Measurements from ENCODE around the gene FOXD2. TPM values are rescaled to one million over a fixed set of nuclear protein-coding genes. Genes with fewer than 3 reads are reported as not detected.

FOXD2 gene
- total RNA-seq, 4 donors from 2014 or later = 0.34 to 0.39 (median 0.38) TPM; not detected in 1

- Histone ChIP-seq H3K27me3 (peaks cover 3% of the 10 kb centered on the region), H3K36me3 (no peaks in the 10 kb centered on the region), H3K4me3 (no peak overlapping the region), H3K9me3 (no peaks in the 10 kb centered on the region), H3K27ac (no peak overlapping the region), H3K4me1 (peaks cover 8% of the 10 kb centered on the region)
- 30% methylated on average over 9 of the region's 9 CpGs for WGBS
- peak in 1 of 2 donors; percentile 83 for DNase-seq (ENCODE audit: low spot score in 2 of 2)
- TF ChIP-seq POLR2A (IDR thresholded peaks at IDR 0.05) = no peak
- no peak for TF ChIP-seq EP300 (IDR thresholded peaks at IDR 0.05)
- TF ChIP-seq POLR2AphosphoS5 (IDR thresholded peaks at IDR 0.05) = no peak
- no peak for TF ChIP-seq CTCF (IDR thresholded peaks at IDR 0.05)
Measured at GRCh38 chr1:47478090-47478489, 40.2 kb downstream of the FOXD2 start.

GRCh38 chr1:47479664-47480063 is 41.8 kb downstream of the FOXD2 start:
- Histone ChIP-seq H3K36me3 (no peaks in the 10 kb centered on the region), H3K27me3 (peaks cover 3% of the 10 kb centered on the region), H3K4me3 (no peak overlapping the region), H3K4me1 (peaks cover 8% of the 10 kb centered on the region), H3K27ac (no peak overlapping the region), H3K9me3 (no peaks in the 10 kb centered on the region)
- 81% methylated on average over 6 of the region's 6 CpGs for WGBS
- no peak for DNase-seq (ENCODE audit: low spot score in 2 of 2)
- TF ChIP-seq CTCF (IDR thresholded peaks at IDR 0.05) (no peak), POLR2AphosphoS5 (IDR thresholded peaks at IDR 0.05) (no peak), POLR2A (IDR thresholded peaks at IDR 0.05) (no peak), EP300 (IDR thresholded peaks at IDR 0.05) (no peak)

GRCh38 chr1:47481936-47482335 is 44.1 kb downstream of the FOXD2 start:
- Histone ChIP-seq H3K9me3 (no peaks in the 10 kb centered on the region), H3K27me3 (peaks cover 3% of the 10 kb centered on the region), H3K36me3 (no peaks in the 10 kb centered on the region), H3K27ac (no peak overlapping the region), H3K4me1 (peaks cover 8% of the 10 kb centered on the region), H3K4me3 (no peak overlapping the region)
- DNase-seq (ENCODE audit: low spot score in 2 of 2) = no peak
- 86% methylated on average over 3 of the region's 3 CpGs for WGBS
- TF ChIP-seq CTCF (IDR thresholded peaks at IDR 0.05) (no peak), POLR2A (IDR thresholded peaks at IDR 0.05) (no peak), EP300 (IDR thresholded peaks at IDR 0.05) (no peak)

- Histone ChIP-seq H3K4me1 (peaks cover 8% of the 10 kb centered on the region), H3K36me3 (no peaks in the 10 kb centered on the region), H3K9me3 (no peaks in the 10 kb centered on the region), H3K27me3 (peaks cover 8% of the 10 kb centered on the region), H3K27ac (no peak overlapping the region), H3K4me3 (no peak overlapping the region)
- 69% methylated on average over 1 of the region's 1 CpG for WGBS
- DNase-seq (ENCODE audit: low spot score in 2 of 2) = no peak
- TF ChIP-seq CTCF (IDR thresholded peaks at IDR 0.05) = no peak
- TF ChIP-seq EP300 (IDR thresholded peaks at IDR 0.05) = no peak
- no peak for TF ChIP-seq POLR2AphosphoS5 (IDR thresholded peaks at IDR 0.05)
- TF ChIP-seq POLR2A (IDR thresholded peaks at IDR 0.05) = no peak
Measured at GRCh38 chr1:47482786-47483185, 44.9 kb downstream of the FOXD2 start.

GRCh38 chr1:47483651-47484050 is 45.8 kb downstream of the FOXD2 start:
- no peak overlapping the region for H3K4me3 ChIP-seq
- no peak overlapping the region for H3K27ac ChIP-seq
- no peak for DNase-seq (ENCODE audit: low spot score in 2 of 2)
- H3K9me3 ChIP-seq = no peaks in the 10 kb centered on the region
- H3K4me1 ChIP-seq = no peaks in the 10 kb centered on the region
- WGBS = 83% methylated on average over 3 of the region's 5 CpGs
- no peaks in the 10 kb centered on the region for H3K36me3 ChIP-seq
- TF ChIP-seq CTCF (IDR thresholded peaks at IDR 0.05) (no peak), EP300 (IDR thresholded peaks at IDR 0.05) (no peak), POLR2AphosphoS5 (IDR thresholded peaks at IDR 0.05) (no peak), POLR2A (IDR thresholded peaks at IDR 0.05) (no peak)
- peaks cover 17% of the 10 kb centered on the region for H3K27me3 ChIP-seq
